Measurements from ENCODE around the gene ATAD3A. TPM values are rescaled to one million over a fixed set of nuclear protein-coding genes. Genes with fewer than 3 reads are reported as not detected.
A peak's percentile ranks its signal among the peaks of the same experiment; 100 is the strongest.
"Not testable (repeated sequence)": the region's sequence is repeated elsewhere in the genome, so short reads cannot be mapped to it uniquely, and the experiment has no call there.

The ATAD3A gene
- polyA plus RNA-seq (2013, experiment 1 of 2): 34.4 TPM
- 30.2 TPM for polyA plus RNA-seq (2013, experiment 2 of 2)

DNA sequence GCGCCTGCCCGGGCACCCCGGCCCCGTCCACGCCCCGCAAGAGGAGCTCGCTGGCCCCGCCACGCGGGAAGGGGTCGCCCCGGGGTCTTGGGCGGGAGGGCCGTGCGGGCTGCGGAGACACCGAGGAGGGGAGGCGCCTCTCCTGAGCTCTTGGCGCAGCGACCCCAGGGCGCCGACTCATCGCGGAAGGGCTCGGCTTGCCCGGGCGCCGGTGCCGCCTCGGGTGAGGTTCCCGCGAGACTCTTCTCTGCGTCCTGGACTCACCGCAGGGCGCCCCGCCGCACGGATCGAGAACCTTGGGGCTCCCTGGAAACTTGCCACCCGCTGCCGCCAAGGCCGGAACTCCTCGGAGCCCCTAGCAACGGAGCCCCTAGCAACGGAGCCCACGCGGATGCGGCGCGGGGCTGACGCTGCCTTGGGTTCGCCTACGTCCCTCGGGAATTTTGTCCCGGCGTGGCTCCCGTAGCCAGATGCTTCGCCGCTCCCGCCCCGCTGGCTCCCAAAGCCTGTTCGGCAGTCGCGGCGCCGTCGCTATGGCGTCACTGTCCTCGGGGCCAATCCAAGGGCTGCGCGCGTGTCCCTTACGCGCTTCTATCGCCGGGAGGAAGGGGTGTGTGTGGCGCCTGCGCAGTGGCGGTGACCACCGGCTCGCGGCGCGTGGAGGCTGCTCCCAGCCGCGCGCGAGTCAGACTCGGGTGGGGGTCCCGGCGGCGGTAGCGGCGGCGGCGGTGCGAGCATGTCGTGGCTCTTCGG, at the start of gene ATAD3A:
Gene ATAD3A (plus strand): TSS at position 630 of the 753 bp plus-strand sequence. CDS start 107 bp downstream, at position 737.
- 0 to 1% methylated on average over 56 to 82 of the region's 99 CpGs for WGBS, 2 experiments (ENCODE audit: insufficient coverage in 2 of 2)
- peak within 1 kb of the TSS; percentile 73 for H3K4me3 ChIP-seq (ENCODE audit: extremely low read depth, insufficient read depth, low read length, poor library complexity, severe bottlenecking)
- no peaks in the 10 kb centered on the region for H3K4me1 ChIP-seq (ENCODE audit: control insufficient read depth, insufficient read depth, low read length, poor library complexity, severe bottlenecking)
- peak within 1 kb of the TSS; percentile 92 for H3K27ac ChIP-seq (ENCODE audit: low read depth, low read length, severe bottlenecking)
- no peaks in the 10 kb centered on the region for H3K9me3 ChIP-seq (ENCODE audit: control insufficient read depth, low read length)
- H3K36me3 ChIP-seq (ENCODE audit: control insufficient read depth, insufficient read depth, low read length): peaks cover 16% of the 10 kb centered on the region

- H3K4me3 ChIP-seq (ENCODE audit: extremely low read depth, insufficient read depth, low read length, poor library complexity, severe bottlenecking): no peak overlapping the region
- WGBS, 2 experiments (ENCODE audit: insufficient coverage in 2 of 2): 92 to 94% methylated on average over 25 of the region's 26 CpGs
- no peaks in the 10 kb centered on the region for H3K4me1 ChIP-seq (ENCODE audit: control insufficient read depth, insufficient read depth, low read length, poor library complexity, severe bottlenecking)
Measured at GRCh38 chr1:1462318-1462966, 49.5 kb upstream of the ATAD3A start.

GRCh38 chr1:1463312-1463711, 48.6 kb upstream of the ATAD3A start:
- H3K27ac ChIP-seq (ENCODE audit: low read depth, low read length, severe bottlenecking): no peak overlapping the region
- 94 to 95% methylated on average over 4 to 6 of the region's 7 CpGs for WGBS, 2 experiments (ENCODE audit: insufficient coverage in 2 of 2)
- no peaks in the 10 kb centered on the region for H3K9me3 ChIP-seq (ENCODE audit: control insufficient read depth, low read length)
- H3K36me3 ChIP-seq (ENCODE audit: control insufficient read depth, insufficient read depth, low read length): no peaks in the 10 kb centered on the region
- H3K4me1 ChIP-seq (ENCODE audit: control insufficient read depth, insufficient read depth, low read length, poor library complexity, severe bottlenecking): no peaks in the 10 kb centered on the region
- H3K4me3 ChIP-seq (ENCODE audit: extremely low read depth, insufficient read depth, low read length, poor library complexity, severe bottlenecking): no peak overlapping the region

More at GRCh38 chr1:1462318-1462966, 49.5 kb upstream of the ATAD3A start:
- Histone ChIP-seq H3K27ac (ENCODE audit: low read depth, low read length, severe bottlenecking) (no peak overlapping the region), H3K36me3 (ENCODE audit: control insufficient read depth, insufficient read depth, low read length) (no peaks in the 10 kb centered on the region), H3K9me3 (ENCODE audit: control insufficient read depth, low read length) (no peaks in the 10 kb centered on the region)

DNA sequence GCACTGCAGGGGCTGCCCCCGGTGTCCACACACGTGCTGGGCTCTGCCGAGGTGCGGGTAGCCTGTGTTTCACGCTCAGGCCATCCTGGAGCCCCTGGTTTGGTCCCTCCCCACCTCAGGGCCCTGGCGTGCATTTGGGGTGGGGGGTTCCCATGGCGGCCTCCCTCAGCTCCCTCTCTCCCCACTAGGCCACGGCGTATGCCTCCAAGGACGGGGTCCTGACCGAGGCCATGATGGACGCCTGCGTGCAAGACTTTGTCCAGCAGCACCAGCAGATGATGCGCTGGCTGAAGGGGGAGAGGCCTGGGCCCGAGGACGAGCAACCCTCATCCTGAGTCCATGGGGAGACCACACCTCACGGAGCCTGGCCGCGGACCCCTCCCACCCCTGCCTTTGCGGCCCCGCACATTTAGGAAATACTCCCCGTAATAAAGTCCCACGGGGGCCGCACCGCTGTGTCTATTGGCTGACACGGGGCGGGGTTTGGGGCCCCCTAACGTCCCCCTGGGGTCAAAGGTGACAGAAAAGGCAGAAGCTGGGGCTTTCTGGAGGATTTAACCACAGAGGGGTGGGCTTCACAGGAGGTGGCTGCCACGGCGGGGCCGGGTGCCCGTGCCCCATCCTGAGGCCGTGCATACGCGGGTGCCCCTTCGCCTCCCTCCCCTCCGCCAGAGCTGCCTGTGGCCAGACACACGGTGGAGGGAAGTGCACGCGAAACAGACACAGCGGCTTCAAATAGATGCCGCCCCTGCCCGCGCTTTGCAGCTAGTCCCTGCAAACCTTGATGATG, 43.6 kb upstream of the ATAD3A start:
- not testable (repeated sequence) for H3K4me1 ChIP-seq (ENCODE audit: control insufficient read depth, insufficient read depth, low read length, poor library complexity, severe bottlenecking); H3K9me3 ChIP-seq (ENCODE audit: control insufficient read depth, low read length); H3K4me3 ChIP-seq (ENCODE audit: extremely low read depth, insufficient read depth, low read length, poor library complexity, severe bottlenecking); H3K27ac ChIP-seq (ENCODE audit: low read depth, low read length, severe bottlenecking); H3K36me3 ChIP-seq (ENCODE audit: control insufficient read depth, insufficient read depth, low read length)
- WGBS, 2 experiments (ENCODE audit: insufficient coverage in 2 of 2): 94% methylated on average over 7 to 10 of the region's 44 CpGs

GRCh38 chr1:1470626-1471388, 41.2 kb upstream of the ATAD3A start:
- 28 to 33% methylated on average over 11 to 12 of the region's 16 CpGs for WGBS, 2 experiments (ENCODE audit: insufficient coverage in 2 of 2)
- Histone ChIP-seq H3K27ac (ENCODE audit: low read depth, low read length, severe bottlenecking) (peak overlapping the region; percentile 45), H3K9me3 (ENCODE audit: control insufficient read depth, low read length) (no peaks in the 10 kb centered on the region), H3K4me3 (ENCODE audit: extremely low read depth, insufficient read depth, low read length, poor library complexity, severe bottlenecking) (peak overlapping the region; percentile 68), H3K36me3 (ENCODE audit: control insufficient read depth, insufficient read depth, low read length) (peaks cover 11% of the 10 kb centered on the region), H3K4me1 (ENCODE audit: control insufficient read depth, insufficient read depth, low read length, poor library complexity, severe bottlenecking) (peaks cover 5% of the 10 kb centered on the region)

- Histone ChIP-seq H3K9me3 (ENCODE audit: control insufficient read depth, low read length) (no peaks in the 10 kb centered on the region), H3K4me3 (ENCODE audit: extremely low read depth, insufficient read depth, low read length, poor library complexity, severe bottlenecking) (peak within 1 kb of the TSS; percentile 68), H3K4me1 (ENCODE audit: control insufficient read depth, insufficient read depth, low read length, poor library complexity, severe bottlenecking) (peaks cover 5% of the 10 kb centered on the region), H3K36me3 (ENCODE audit: control insufficient read depth, insufficient read depth, low read length) (peaks cover 15% of the 10 kb centered on the region), H3K27ac (ENCODE audit: low read depth, low read length, severe bottlenecking) (peak within 1 kb of the TSS; percentile 49)
- WGBS, 2 experiments (ENCODE audit: insufficient coverage in 2 of 2): 0% methylated on average over 33 to 55 of the region's 87 CpGs
Measured at GRCh38 chr1:1471389-1472052, 40.4 kb upstream of the ATAD3A start, which contains the start of gene ATAD3B. Gene ATAD3B (plus strand): TSS chr1:1471765. CDS start chr1:1471885, 120 bp downstream.

- H3K9me3 ChIP-seq (ENCODE audit: control insufficient read depth, low read length); H3K4me1 ChIP-seq (ENCODE audit: control insufficient read depth, insufficient read depth, low read length, poor library complexity, severe bottlenecking): not testable (repeated sequence)
- H3K4me3 ChIP-seq (ENCODE audit: extremely low read depth, insufficient read depth, low read length, poor library complexity, severe bottlenecking): peak overlapping the region; percentile 68
- peaks cover 22% of the 10 kb centered on the region for H3K36me3 ChIP-seq (ENCODE audit: control insufficient read depth, insufficient read depth, low read length)
- H3K27ac ChIP-seq (ENCODE audit: low read depth, low read length, severe bottlenecking): peak overlapping the region; percentile 49
- WGBS, 2 experiments (ENCODE audit: insufficient coverage in 2 of 2): 8% methylated on average over 14 to 19 of the region's 65 CpGs
Measured at GRCh38 chr1:1472053-1472876, 39.7 kb upstream of the ATAD3A start.

- H3K36me3 ChIP-seq (ENCODE audit: control insufficient read depth, insufficient read depth, low read length): peaks cover 49% of the 10 kb centered on the region
- H3K9me3 ChIP-seq (ENCODE audit: control insufficient read depth, low read length); H3K4me3 ChIP-seq (ENCODE audit: extremely low read depth, insufficient read depth, low read length, poor library complexity, severe bottlenecking); H3K4me1 ChIP-seq (ENCODE audit: control insufficient read depth, insufficient read depth, low read length, poor library complexity, severe bottlenecking); H3K27ac ChIP-seq (ENCODE audit: low read depth, low read length, severe bottlenecking): not testable (repeated sequence)
- WGBS, 2 experiments (ENCODE audit: insufficient coverage in 2 of 2): 95 to 97% methylated on average over 9 to 10 of the region's 17 CpGs
Measured at GRCh38 chr1:1476011-1476410, 36.0 kb upstream of the ATAD3A start.

DNA sequence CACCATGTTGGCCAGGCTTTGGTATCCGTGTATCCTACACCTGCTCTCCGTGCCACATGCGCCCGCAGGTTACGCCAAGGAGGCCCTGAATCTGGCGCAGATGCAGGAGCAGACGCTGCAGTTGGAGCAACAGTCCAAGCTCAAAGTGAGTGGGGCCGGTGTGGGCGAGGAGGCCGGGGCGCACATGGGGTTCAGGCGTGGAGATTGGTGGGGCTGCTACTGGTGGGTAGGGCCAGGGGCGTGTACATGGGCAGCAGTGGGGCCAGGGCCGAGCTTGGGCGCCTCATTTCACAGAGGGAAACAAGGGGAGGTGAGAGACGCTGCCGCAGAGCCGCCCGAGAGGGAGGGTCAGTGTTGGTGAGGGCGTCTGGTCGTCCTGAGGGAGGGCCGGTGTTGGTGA, 34.8 kb upstream of the ATAD3A start:
- H3K9me3 ChIP-seq (ENCODE audit: control insufficient read depth, low read length): no peaks in the 10 kb centered on the region
- H3K4me1 ChIP-seq (ENCODE audit: control insufficient read depth, insufficient read depth, low read length, poor library complexity, severe bottlenecking): peaks cover 5% of the 10 kb centered on the region
- WGBS, 2 experiments (ENCODE audit: insufficient coverage in 2 of 2): 93 to 97% methylated on average over 10 to 19 of the region's 22 CpGs
- H3K4me3 ChIP-seq (ENCODE audit: extremely low read depth, insufficient read depth, low read length, poor library complexity, severe bottlenecking): no peak overlapping the region
- H3K27ac ChIP-seq (ENCODE audit: low read depth, low read length, severe bottlenecking): no peak overlapping the region
- peaks cover 53% of the 10 kb centered on the region for H3K36me3 ChIP-seq (ENCODE audit: control insufficient read depth, insufficient read depth, low read length)
